ENCODE results near the gene DNER.

Gene DNER

GRCh38 chr2:229661478-229661877 is 52.9 kb downstream of the DNER start:
- Histone ChIP-seq H3K27me3 (ENCODE audit: control insufficient read depth, insufficient read depth, low read length) (no peaks in the 10 kb centered on the region), H3K36me3 (ENCODE audit: control insufficient read depth, insufficient read depth, low read length) (no peaks in the 10 kb centered on the region), H3K4me3 (ENCODE audit: low read depth, low read length) (no peak overlapping the region), H3K9me3 (ENCODE audit: control insufficient read depth, insufficient read depth, low read length) (no peaks in the 10 kb centered on the region), H3K4me1 (ENCODE audit: control insufficient read depth, insufficient read depth, low read length) (peaks cover 4% of the 10 kb centered on the region), H3K9ac (ENCODE audit: low read depth, low read length) (no peak overlapping the region)

GRCh38 chr2:229660951-229661350 is 53.4 kb downstream of the DNER start:
- Histone ChIP-seq H3K36me3 (ENCODE audit: control insufficient read depth, insufficient read depth, low read length) (no peaks in the 10 kb centered on the region), H3K9ac (ENCODE audit: low read depth, low read length) (no peak overlapping the region), H3K9me3 (ENCODE audit: control insufficient read depth, insufficient read depth, low read length) (no peaks in the 10 kb centered on the region), H3K4me1 (ENCODE audit: control insufficient read depth, insufficient read depth, low read length) (peaks cover 4% of the 10 kb centered on the region), H3K27me3 (ENCODE audit: control insufficient read depth, insufficient read depth, low read length) (no peaks in the 10 kb centered on the region), H3K4me3 (ENCODE audit: low read depth, low read length) (no peak overlapping the region)

- peaks cover 4% of the 10 kb centered on the region for H3K4me1 ChIP-seq (ENCODE audit: control insufficient read depth, insufficient read depth, low read length)
- H3K9me3 ChIP-seq (ENCODE audit: control insufficient read depth, insufficient read depth, low read length): no peaks in the 10 kb centered on the region
- H3K27me3 ChIP-seq (ENCODE audit: control insufficient read depth, insufficient read depth, low read length): no peaks in the 10 kb centered on the region
- H3K4me3 ChIP-seq (ENCODE audit: low read depth, low read length): no peak overlapping the region
- H3K9ac ChIP-seq (ENCODE audit: low read depth, low read length): no peak overlapping the region
- H3K36me3 ChIP-seq (ENCODE audit: control insufficient read depth, insufficient read depth, low read length): no peaks in the 10 kb centered on the region
Observed at GRCh38 chr2:229660391-229660790, 54.0 kb downstream of the DNER start.

GRCh38 chr2:229658004-229658403 is 56.4 kb downstream of the DNER start:
- Histone ChIP-seq H3K9me3 (ENCODE audit: control insufficient read depth, insufficient read depth, low read length) (no peaks in the 10 kb centered on the region), H3K4me3 (ENCODE audit: low read depth, low read length) (no peak overlapping the region), H3K36me3 (ENCODE audit: control insufficient read depth, insufficient read depth, low read length) (no peaks in the 10 kb centered on the region)

GRCh38 chr2:229654437-229654836 is 59.9 kb downstream of the DNER start:
- H3K27me3 ChIP-seq (ENCODE audit: control insufficient read depth, insufficient read depth, low read length): no peaks in the 10 kb centered on the region
- H3K9me3 ChIP-seq (ENCODE audit: control insufficient read depth, insufficient read depth, low read length): no peaks in the 10 kb centered on the region
- no peaks in the 10 kb centered on the region for H3K36me3 ChIP-seq (ENCODE audit: control insufficient read depth, insufficient read depth, low read length)
- peaks cover 4% of the 10 kb centered on the region for H3K4me1 ChIP-seq (ENCODE audit: control insufficient read depth, insufficient read depth, low read length)
- no peak overlapping the region for H3K9ac ChIP-seq (ENCODE audit: low read depth, low read length)
- no peak overlapping the region for H3K4me3 ChIP-seq (ENCODE audit: low read depth, low read length)

More at GRCh38 chr2:229658004-229658403, 56.4 kb downstream of the DNER start:
- Histone ChIP-seq H3K27me3 (ENCODE audit: control insufficient read depth, insufficient read depth, low read length) (no peaks in the 10 kb centered on the region), H3K4me1 (ENCODE audit: control insufficient read depth, insufficient read depth, low read length) (peaks cover 4% of the 10 kb centered on the region), H3K9ac (ENCODE audit: low read depth, low read length) (no peak overlapping the region)

GRCh38 chr2:229653531-229653930 is 60.8 kb downstream of the DNER start:
- Histone ChIP-seq H3K9me3 (ENCODE audit: control insufficient read depth, insufficient read depth, low read length) (no peaks in the 10 kb centered on the region), H3K27me3 (ENCODE audit: control insufficient read depth, insufficient read depth, low read length) (no peaks in the 10 kb centered on the region), H3K4me1 (ENCODE audit: control insufficient read depth, insufficient read depth, low read length) (peaks cover 4% of the 10 kb centered on the region), H3K9ac (ENCODE audit: low read depth, low read length) (no peak overlapping the region), H3K4me3 (ENCODE audit: low read depth, low read length) (no peak overlapping the region), H3K36me3 (ENCODE audit: control insufficient read depth, insufficient read depth, low read length) (no peaks in the 10 kb centered on the region)

GRCh38 chr2:229652796-229653195 is 61.6 kb downstream of the DNER start:
- H3K27me3 ChIP-seq (ENCODE audit: control insufficient read depth, insufficient read depth, low read length): no peaks in the 10 kb centered on the region
- no peaks in the 10 kb centered on the region for H3K4me1 ChIP-seq (ENCODE audit: control insufficient read depth, insufficient read depth, low read length)
- no peak overlapping the region for H3K9ac ChIP-seq (ENCODE audit: low read depth, low read length)
- H3K36me3 ChIP-seq (ENCODE audit: control insufficient read depth, insufficient read depth, low read length): no peaks in the 10 kb centered on the region
- no peaks in the 10 kb centered on the region for H3K9me3 ChIP-seq (ENCODE audit: control insufficient read depth, insufficient read depth, low read length)
- no peak overlapping the region for H3K4me3 ChIP-seq (ENCODE audit: low read depth, low read length)

- H3K9ac ChIP-seq (ENCODE audit: low read depth, low read length): no peak overlapping the region
- no peaks in the 10 kb centered on the region for H3K27me3 ChIP-seq (ENCODE audit: control insufficient read depth, insufficient read depth, low read length)
- H3K9me3 ChIP-seq (ENCODE audit: control insufficient read depth, insufficient read depth, low read length): no peaks in the 10 kb centered on the region
- no peak overlapping the region for H3K4me3 ChIP-seq (ENCODE audit: low read depth, low read length)
- H3K36me3 ChIP-seq (ENCODE audit: control insufficient read depth, insufficient read depth, low read length): no peaks in the 10 kb centered on the region
- no peaks in the 10 kb centered on the region for H3K4me1 ChIP-seq (ENCODE audit: control insufficient read depth, insufficient read depth, low read length)
Observed at GRCh38 chr2:229650901-229651300, 63.5 kb downstream of the DNER start.

GRCh38 chr2:229650059-229650458 is 64.3 kb downstream of the DNER start:
- no peak overlapping the region for H3K9ac ChIP-seq (ENCODE audit: low read depth, low read length)
- no peaks in the 10 kb centered on the region for H3K4me1 ChIP-seq (ENCODE audit: control insufficient read depth, insufficient read depth, low read length)
- no peak overlapping the region for H3K4me3 ChIP-seq (ENCODE audit: low read depth, low read length)
- H3K27me3 ChIP-seq (ENCODE audit: control insufficient read depth, insufficient read depth, low read length): no peaks in the 10 kb centered on the region
- H3K36me3 ChIP-seq (ENCODE audit: control insufficient read depth, insufficient read depth, low read length): no peaks in the 10 kb centered on the region
- no peaks in the 10 kb centered on the region for H3K9me3 ChIP-seq (ENCODE audit: control insufficient read depth, insufficient read depth, low read length)

- Histone ChIP-seq H3K9ac (ENCODE audit: low read depth, low read length) (no peak overlapping the region), H3K27me3 (ENCODE audit: control insufficient read depth, insufficient read depth, low read length) (no peaks in the 10 kb centered on the region), H3K9me3 (ENCODE audit: control insufficient read depth, insufficient read depth, low read length) (no peaks in the 10 kb centered on the region), H3K4me1 (ENCODE audit: control insufficient read depth, insufficient read depth, low read length) (no peaks in the 10 kb centered on the region), H3K36me3 (ENCODE audit: control insufficient read depth, insufficient read depth, low read length) (no peaks in the 10 kb centered on the region), H3K4me3 (ENCODE audit: low read depth, low read length) (no peak overlapping the region)
Observed at GRCh38 chr2:229646186-229646723, 68.1 kb downstream of the DNER start.

- H3K4me3 ChIP-seq (ENCODE audit: low read depth, low read length): no peak overlapping the region
- no peaks in the 10 kb centered on the region for H3K4me1 ChIP-seq (ENCODE audit: control insufficient read depth, insufficient read depth, low read length)
- H3K27me3 ChIP-seq (ENCODE audit: control insufficient read depth, insufficient read depth, low read length): no peaks in the 10 kb centered on the region
- no peak overlapping the region for H3K9ac ChIP-seq (ENCODE audit: low read depth, low read length)
- no peaks in the 10 kb centered on the region for H3K36me3 ChIP-seq (ENCODE audit: control insufficient read depth, insufficient read depth, low read length)
- no peaks in the 10 kb centered on the region for H3K9me3 ChIP-seq (ENCODE audit: control insufficient read depth, insufficient read depth, low read length)
Observed at GRCh38 chr2:229642371-229642770, 72.0 kb downstream of the DNER start.

- no peaks in the 10 kb centered on the region for H3K27me3 ChIP-seq (ENCODE audit: control insufficient read depth, insufficient read depth, low read length)
- no peaks in the 10 kb centered on the region for H3K36me3 ChIP-seq (ENCODE audit: control insufficient read depth, insufficient read depth, low read length)
- no peak overlapping the region for H3K9ac ChIP-seq (ENCODE audit: low read depth, low read length)
- no peaks in the 10 kb centered on the region for H3K4me1 ChIP-seq (ENCODE audit: control insufficient read depth, insufficient read depth, low read length)
- H3K9me3 ChIP-seq (ENCODE audit: control insufficient read depth, insufficient read depth, low read length): no peaks in the 10 kb centered on the region
- H3K4me3 ChIP-seq (ENCODE audit: low read depth, low read length): no peak overlapping the region
Observed at GRCh38 chr2:229641676-229642075, 72.7 kb downstream of the DNER start.

All from iPS-15b (cell line).